HEK293T (cell line): ENCODE results near the gene SH3PXD2A.

Experiments
- CTCF ChIA-PET: fragments of 350-600 bp; formaldehyde crosslinking; extraction: SDS; loops from one replicate; lab custom pipeline; 2021; ENCODE audit warnings: antibody characterized with exemption, inconsistent platforms; lab: Yijun Ruan, JAX
- POLR2A ChIA-PET: fragments of 350-600 bp; formaldehyde crosslinking; extraction: SDS; loops from one replicate; lab custom pipeline; 2020; ENCODE audit warnings: antibody characterized with exemption, inconsistent platforms; lab: Yijun Ruan, JAX
- DNase-seq: peaks from one replicate; pipeline ENCODE4 v3.0.0; 2012; ENCODE audit warnings: mixed read lengths; ENCODE audit errors: extremely low spot score
- ARNT ChIP-seq: fragments of 450-650 bp; IDR thresholded peaks from 2 replicates; pipeline ENCODE4 v1.6.1; 2017; ENCODE audit warnings: mild to moderate bottlenecking
- BHLHE40 ChIP-seq: fragments of 450-650 bp; IDR thresholded peaks from 2 replicates; pipeline ENCODE4 v1.6.1; 2016; ENCODE audit warnings: mild to moderate bottlenecking, moderate library complexity, borderline replicate concordance
- CTBP1 ChIP-seq: fragments of 450-650 bp; IDR thresholded peaks from 2 replicates; pipeline ENCODE4 v1.6.1; 2016; ENCODE audit warnings: borderline replicate concordance
- ELF4 ChIP-seq: fragments of 450-650 bp; IDR thresholded peaks from 2 replicates; pipeline ENCODE4 v1.6.1; 2017; ENCODE audit warnings: antibody characterized with exemption
- FOXA1 ChIP-seq: fragments of 450-650 bp; IDR thresholded peaks from 2 replicates; pipeline ENCODE4 v1.6.1; 2016; ENCODE audit warnings: mild to moderate bottlenecking
- FOXK2 ChIP-seq: fragments of 450-650 bp; IDR thresholded peaks from 2 replicates; pipeline ENCODE4 v1.6.1; 2016; ENCODE audit warnings: mild to moderate bottlenecking
- FOXM1 ChIP-seq: fragments of 450-650 bp; IDR thresholded peaks from 2 replicates; pipeline ENCODE4 v1.6.1; 2017; ENCODE audit warnings: mild to moderate bottlenecking, borderline replicate concordance
- HDGF ChIP-seq: fragments of 450-650 bp; IDR thresholded peaks from 2 replicates; pipeline ENCODE4 v1.6.1; 2017; ENCODE audit warnings: antibody characterized with exemption, borderline replicate concordance
- L3MBTL2 ChIP-seq: fragments of 450-650 bp; conservative IDR thresholded peaks from 2 replicates; pipeline ENCODE4 v1.6.1; 2016; ENCODE audit warnings: mild to moderate bottlenecking
- LEF1 ChIP-seq: fragments of 450-650 bp; IDR thresholded peaks from 2 replicates; pipeline ENCODE4 v1.6.1; 2017; ENCODE audit warnings: mild to moderate bottlenecking, borderline replicate concordance
- NFRKB ChIP-seq: fragments of 450-650 bp; IDR thresholded peaks from 2 replicates; pipeline ENCODE4 v1.6.1; 2016; ENCODE audit warnings: mild to moderate bottlenecking, moderate library complexity
- SP1 ChIP-seq: fragments of 450-650 bp; IDR thresholded peaks from 2 replicates; pipeline ENCODE4 v1.6.1; 2017
- SUZ12 ChIP-seq: fragments of 450-650 bp; IDR thresholded peaks from 2 replicates; pipeline ENCODE4 v1.6.1; 2016; ENCODE audit warnings: mild to moderate bottlenecking
- TARDBP ChIP-seq: fragments of 450-650 bp; IDR thresholded peaks from 2 replicates; pipeline ENCODE4 v1.6.1; 2016
- ZNF384 ChIP-seq: fragments of 450-650 bp; IDR thresholded peaks from 2 replicates; pipeline ENCODE4 v1.6.1; 2016
- TF ChIP-seq, protein P1 (sequence below): fragments of 450-650 bp; IDR thresholded peaks from 2 replicates; pipeline ENCODE4 v1.6.1; 2016

SH3PXD2A gene

DNA sequence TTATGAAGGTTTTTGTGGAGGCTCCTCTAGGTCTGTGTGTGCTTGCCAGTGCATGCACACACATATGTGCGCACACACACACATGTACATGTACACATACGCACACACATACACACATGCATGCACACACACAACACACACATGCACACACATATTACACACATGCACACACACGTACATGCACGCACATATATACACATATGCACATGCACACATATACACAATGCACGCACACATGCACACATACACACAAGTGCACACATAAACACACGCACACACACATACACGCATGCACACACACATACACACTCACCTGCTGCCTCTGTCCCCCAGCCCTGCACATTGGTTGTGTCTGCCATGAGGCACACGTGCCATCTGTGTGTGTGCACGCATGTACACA is 295.6 kb downstream of the SH3PXD2A start:
- CTCF ChIA-PET, result no interaction called here
- TF ChIP-seq HDGF, result no peak
- TF ChIP-seq L3MBTL2, result no peak
- no peak for TF ChIP-seq TARDBP
- no peak for TF ChIP-seq FOXM1
- TF ChIP-seq, protein P1, sequence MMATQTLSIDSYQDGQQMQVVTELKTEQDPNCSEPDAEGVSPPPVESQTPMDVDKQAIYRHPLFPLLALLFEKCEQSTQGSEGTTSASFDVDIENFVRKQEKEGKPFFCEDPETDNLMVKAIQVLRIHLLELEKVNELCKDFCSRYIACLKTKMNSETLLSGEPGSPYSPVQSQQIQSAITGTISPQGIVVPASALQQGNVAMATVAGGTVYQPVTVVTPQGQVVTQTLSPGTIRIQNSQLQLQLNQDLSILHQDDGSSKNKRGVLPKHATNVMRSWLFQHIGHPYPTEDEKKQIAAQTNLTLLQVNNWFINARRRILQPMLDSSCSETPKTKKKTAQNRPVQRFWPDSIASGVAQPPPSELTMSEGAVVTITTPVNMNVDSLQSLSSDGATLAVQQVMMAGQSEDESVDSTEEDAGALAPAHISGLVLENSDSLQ, result no peak
- no peak for TF ChIP-seq BHLHE40
- no peak for TF ChIP-seq NFRKB
- no peak for TF ChIP-seq SUZ12
- TF ChIP-seq ARNT, result no peak
- no peak for TF ChIP-seq ELF4
- TF ChIP-seq ZNF384, result no peak
- TF ChIP-seq LEF1, result no peak
- TF ChIP-seq FOXK2, result no peak
- TF ChIP-seq SP1, result no peak
- no peak for TF ChIP-seq FOXA1
- POLR2A ChIA-PET, result no interaction called here
- no peak for DNase-seq

- no peak for TF ChIP-seq SUZ12
- no peak for TF ChIP-seq ELF4
- no peak for TF ChIP-seq ARNT
- TF ChIP-seq FOXK2, result no peak
- no peak for TF ChIP-seq CTBP1
- no peak for TF ChIP-seq HDGF
- TF ChIP-seq SP1, result no peak
- TF ChIP-seq TARDBP, result no peak
- no peak for DNase-seq
- POLR2A ChIA-PET, result no interaction called here
- CTCF ChIA-PET, result interaction anchor here (1.1 kb wide), 1 partner anchor 16 kb away, joined by 3 read pairs; no protein-coding TSS in a partner anchor
Measured at GRCh38 chr10:103558911-103559310, 296.5 kb downstream of the SH3PXD2A start.

DNA sequence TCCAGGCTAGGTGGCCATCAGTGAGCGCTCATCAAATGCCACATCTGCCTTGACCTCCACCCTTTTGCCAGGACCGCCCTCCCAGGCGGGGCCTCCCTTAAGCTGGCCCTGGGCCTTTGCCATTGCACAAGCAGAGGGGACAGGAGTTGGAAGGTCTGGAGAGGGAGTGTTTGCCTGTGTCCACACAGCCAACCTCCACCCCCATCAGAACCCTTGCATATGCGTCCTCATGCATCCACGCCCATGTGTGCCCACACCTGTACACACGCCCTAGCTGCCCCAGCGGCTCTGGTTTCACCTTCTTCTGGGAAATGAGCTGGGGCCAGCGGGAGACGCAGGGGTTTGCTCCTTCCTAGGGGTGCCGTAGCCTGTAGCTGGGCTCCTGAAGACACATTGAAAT is 297.9 kb downstream of the SH3PXD2A start:
- no peak for TF ChIP-seq ELF4
- TF ChIP-seq FOXK2, result no peak
- TF ChIP-seq LEF1, result no peak
- no peak for TF ChIP-seq FOXA1
- no peak for DNase-seq
- ChIA-PET CTCF (no interaction called here), POLR2A (no interaction called here)

DNA sequence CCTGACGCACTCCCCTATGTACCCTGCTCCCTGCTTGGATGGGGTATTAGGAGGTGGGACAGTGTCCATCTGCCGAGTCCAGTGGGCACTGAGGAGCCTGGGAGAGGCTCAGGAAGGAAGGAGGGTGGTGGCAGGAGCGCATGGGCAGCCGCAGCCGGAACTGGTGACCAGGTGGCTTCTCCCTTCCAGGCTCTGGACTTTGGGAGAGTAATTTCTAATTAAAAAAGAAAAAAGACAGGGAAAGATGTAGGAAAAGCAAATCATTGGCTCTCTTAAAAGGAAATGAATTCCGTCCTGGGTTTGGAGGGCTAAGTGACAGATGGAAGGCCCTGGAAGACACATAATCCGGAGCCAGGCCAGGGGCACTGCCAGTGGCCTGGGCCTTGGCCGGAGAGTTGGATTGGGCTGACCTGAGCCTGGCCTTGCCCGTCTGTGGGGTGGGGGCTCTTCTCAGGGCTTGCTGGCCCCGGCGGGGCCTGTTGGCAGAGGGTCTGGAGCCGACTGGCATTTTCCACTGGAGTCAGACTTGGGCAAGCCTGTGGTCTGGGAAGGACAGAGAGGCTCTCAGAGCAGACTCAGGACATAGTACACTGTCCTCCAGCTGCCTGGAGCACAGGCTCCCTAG is 298.9 kb downstream of the SH3PXD2A start:
- TF ChIP-seq ZNF384 (no peak), L3MBTL2 (no peak), SP1 (no peak), CTBP1 (no peak), LEF1 (no peak), BHLHE40 (no peak), TARDBP (no peak), ARNT (no peak), FOXM1 (no peak), HDGF (no peak), SUZ12 (no peak), ELF4 (no peak), FOXA1 (no peak), NFRKB (no peak), FOXK2 (no peak)
- TF ChIP-seq, protein P1, result no peak
- ChIA-PET CTCF (interaction anchor here (1.1 kb wide), 1 partner anchor 8 kb away, joined by 4 read pairs; no protein-coding TSS in a partner anchor), POLR2A (interaction anchor here (1.6 kb wide), 1 partner anchor 164 kb away, joined by 3 read pairs; no protein-coding TSS in a partner anchor)
- DNase-seq, result no peak

DNA sequence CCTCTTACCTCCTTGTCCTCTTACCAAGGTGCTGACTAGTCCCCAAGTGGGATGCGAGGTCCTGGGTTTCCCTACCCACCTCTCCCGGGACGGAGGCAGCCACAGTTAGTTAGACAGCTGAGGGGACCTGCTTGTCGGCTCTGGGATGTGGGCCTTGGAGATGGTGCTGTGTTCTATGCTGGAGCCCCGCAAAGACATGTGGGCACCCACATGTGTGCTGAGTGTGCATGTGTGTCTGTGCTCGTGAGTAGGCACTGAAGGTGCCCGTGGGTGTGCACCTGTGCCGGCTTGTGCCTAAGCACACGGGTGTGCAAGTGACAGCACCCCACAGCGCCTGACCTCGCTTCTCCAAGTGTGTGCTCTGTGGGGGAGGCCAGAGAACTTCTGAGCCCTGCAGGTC is 299.7 kb downstream of the SH3PXD2A start:
- no peak for DNase-seq
- CTCF ChIA-PET, result interaction anchor here (1.1 kb wide), 1 partner anchor 9 kb away, joined by 4 read pairs; no protein-coding TSS in a partner anchor
- TF ChIP-seq BHLHE40 (no peak), ARNT (no peak), FOXA1 (no peak), NFRKB (no peak), TARDBP (no peak), SP1 (no peak), LEF1 (no peak), L3MBTL2 (no peak), SUZ12 (no peak), HDGF (no peak), CTBP1 (no peak), ELF4 (no peak), FOXK2 (no peak), FOXM1 (no peak), ZNF384 (no peak)
- TF ChIP-seq, protein P1, result no peak
- POLR2A ChIA-PET, result interaction anchor here (1.4 to 1.6 kb wide), 2 partner anchors 13 to 163 kb away, joined by 3 read pairs; no protein-coding TSS in a partner anchor

DNA sequence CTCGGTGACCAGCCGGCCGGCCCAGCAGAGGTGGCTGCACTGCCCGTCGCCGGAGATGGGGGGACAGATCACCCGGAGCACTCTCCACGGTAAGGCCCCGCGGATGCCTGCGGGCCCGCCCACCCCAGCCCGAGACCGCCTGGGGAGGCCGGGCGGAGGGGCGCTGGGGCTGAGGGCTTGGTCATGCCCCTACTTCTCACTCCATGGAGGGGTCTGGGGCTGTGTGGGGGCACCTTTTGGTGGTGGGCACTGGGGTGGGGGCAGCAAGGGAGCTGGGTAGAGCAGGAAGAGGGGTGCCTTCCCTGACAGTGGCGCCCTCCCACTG is 300.1 kb downstream of the SH3PXD2A start:
- DNase-seq, result no peak
- ChIA-PET POLR2A (interaction anchor here (1.4 to 1.6 kb wide), 2 partner anchors 14 to 163 kb away, joined by 3 read pairs; no protein-coding TSS in a partner anchor), CTCF (interaction anchor here (0.6 to 1.1 kb wide), 3 partner anchors 9 to 65 kb away, joined by 3 to 6 read pairs (median 4); no protein-coding TSS in a partner anchor)
- TF ChIP-seq TARDBP, result no peak
- no peak for TF ChIP-seq BHLHE40
- TF ChIP-seq CTBP1, result no peak
- no peak for TF ChIP-seq FOXA1
- no peak for TF ChIP-seq SP1
- TF ChIP-seq, protein P1, result no peak
- TF ChIP-seq LEF1, result no peak
- TF ChIP-seq ELF4, result no peak
- TF ChIP-seq L3MBTL2, result no peak
- no peak for TF ChIP-seq FOXK2
- no peak for TF ChIP-seq ZNF384
- TF ChIP-seq SUZ12, result no peak
- TF ChIP-seq FOXM1, result no peak
- no peak for TF ChIP-seq ARNT
- TF ChIP-seq HDGF, result no peak
- TF ChIP-seq NFRKB, result no peak
